Measurements from ENCODE around the gene SEL1L3.
"Not testable (repeated sequence)": the region's sequence is repeated elsewhere in the genome, so short reads cannot be mapped to it uniquely, and the experiment has no call there.

The SEL1L3 gene

DNA sequence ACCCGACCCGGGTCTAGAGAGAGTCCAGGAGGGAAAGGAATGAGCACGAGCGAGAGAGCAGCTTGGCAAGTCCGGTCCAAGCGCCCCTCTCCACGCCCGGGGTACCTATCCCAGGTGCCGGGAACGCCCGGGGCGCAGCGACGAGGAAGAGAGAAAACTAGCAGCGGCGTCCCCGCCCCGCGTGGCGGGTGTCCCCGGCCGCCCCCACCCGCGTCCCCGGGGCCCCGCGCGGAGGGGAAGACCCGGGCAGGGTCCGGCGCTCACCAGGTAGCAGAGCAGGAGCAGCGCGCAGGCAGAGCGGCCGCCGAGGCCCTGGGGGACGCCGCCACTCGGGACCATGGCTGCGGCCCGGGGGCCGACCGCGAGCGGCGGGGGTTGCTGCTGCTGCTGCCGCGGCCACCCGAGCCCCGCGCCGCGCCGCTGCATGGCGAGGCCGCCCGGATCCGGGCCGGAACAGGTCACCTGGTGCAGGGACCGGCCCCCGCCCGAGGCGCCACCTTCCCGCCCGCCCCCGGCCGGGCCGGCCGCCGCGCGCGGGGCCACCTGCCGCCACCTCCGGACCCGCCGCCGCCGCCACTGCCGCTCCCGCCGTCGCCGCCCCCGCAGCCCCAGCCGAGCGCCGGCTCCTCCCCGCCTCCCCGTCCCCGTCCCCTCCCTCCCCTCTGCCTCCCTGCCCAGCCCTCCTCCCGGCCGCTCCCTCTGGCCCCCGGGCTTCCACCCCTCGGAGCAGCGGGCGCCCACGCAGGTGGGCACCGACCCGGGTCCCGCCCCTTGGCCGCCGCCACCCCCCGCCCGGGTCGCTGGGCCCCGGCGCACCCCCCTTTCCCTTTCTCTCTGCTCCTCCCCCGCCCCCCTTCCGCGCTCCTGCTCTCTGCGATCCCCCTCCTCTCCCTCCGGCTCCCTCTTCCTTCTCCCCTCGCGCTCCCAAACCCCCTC is at the start of gene SEL1L3:
Gene SEL1L3 (minus strand): TSS at position 578 of the 936 bp plus-strand sequence. CDS start 152 bp downstream, at position 426.
- DNase-seq, result peak; percentile 56 to 72

DNA sequence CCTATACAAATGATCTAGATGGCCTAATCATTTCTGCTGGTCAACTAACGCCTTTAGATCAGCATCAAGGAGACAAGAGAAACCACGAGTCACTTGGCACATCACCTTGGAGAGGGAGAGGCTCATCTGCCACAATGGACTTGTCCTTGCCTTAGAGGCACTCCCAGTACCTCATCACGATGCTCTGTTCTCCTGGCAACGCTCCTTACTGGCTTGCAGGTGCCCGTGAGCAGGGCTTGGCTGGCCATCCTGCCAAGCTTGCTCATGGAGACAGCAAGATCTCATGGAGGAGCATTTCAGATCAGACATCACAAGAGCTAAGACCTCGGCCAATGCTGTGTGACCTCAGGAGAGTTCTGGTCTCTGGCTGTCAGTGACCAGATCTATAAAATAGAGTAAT is 48.6 kb upstream of the SEL1L3 start:
- DNase-seq, result no peak

DNA sequence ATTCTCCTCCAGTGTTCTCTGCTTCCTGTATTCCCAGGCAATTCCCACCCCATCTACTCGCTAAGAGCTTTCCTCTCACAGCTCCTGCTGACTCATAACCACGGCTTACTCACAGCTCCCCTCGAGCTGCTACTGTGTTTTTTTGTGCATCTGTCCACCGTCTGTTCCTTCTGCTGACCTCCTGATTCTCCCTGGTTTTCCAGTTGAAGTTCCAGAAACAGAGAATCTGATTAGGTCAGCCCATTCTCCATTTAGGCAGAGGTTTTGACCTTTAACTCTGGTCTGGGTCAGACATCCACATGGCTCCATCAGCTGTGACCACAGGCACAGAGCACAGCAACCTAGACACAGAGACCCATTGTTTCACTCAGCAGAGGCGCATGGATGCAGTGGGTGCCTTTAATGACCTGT is 45.7 kb upstream of the SEL1L3 start:
- no peak for DNase-seq

DNA sequence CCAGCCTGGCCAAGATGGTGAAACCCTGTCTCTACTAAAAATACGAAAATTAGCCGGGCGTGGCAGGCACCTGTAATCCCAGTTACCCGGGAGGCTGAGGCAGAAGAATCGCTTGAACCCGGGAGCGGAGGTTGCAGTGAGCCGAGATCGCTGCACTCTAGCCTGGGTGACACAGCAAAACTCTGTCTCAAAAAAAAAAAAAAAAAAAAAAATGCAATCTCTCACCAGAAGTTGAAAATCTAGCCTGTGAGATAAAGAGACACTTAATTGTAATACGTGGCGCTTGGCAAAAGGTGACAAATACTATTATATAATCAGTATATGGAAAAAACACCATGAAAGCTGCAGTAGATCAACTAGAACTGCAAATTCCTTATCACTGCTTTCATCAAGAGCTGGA is 43.3 kb upstream of the SEL1L3 start:
- DNase-seq, result not testable (repeated sequence)

DNA sequence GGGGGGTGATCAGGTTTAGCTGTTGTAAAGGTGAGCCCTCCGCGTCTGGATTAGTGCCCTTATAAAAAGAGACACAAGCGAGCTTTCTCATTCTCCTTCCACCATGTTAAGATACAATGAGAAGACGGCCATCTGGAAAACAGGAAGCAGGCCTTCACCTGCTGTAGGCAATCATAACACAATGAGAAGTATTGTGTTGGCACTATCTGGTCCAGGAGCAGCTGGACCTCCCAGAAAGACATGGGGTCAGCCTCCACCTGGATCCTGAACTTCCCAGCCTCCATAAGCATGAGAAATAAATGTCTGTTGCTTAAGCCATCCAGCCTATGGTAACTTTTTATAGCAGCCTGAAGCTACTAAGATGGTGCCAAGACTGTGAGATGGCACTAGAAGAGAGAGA is 42.6 kb upstream of the SEL1L3 start:
- DNase-seq, result no peak

DNA sequence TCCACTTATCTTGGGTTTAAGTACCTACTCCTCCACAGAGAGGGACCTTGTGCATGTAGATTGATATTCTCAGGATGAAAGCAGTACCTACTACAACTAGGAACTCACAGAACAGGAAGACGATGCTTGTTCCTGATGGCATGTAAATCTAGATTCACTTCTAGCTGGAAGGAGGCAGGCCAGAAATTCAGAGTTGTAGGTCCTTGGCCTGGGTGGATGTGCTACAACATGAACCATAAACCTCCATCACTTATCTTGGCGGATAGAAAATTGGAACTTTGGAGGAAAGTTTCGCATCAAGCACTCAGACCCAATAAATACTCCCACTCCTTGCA is 41.9 kb upstream of the SEL1L3 start:
- no peak for DNase-seq

DNA sequence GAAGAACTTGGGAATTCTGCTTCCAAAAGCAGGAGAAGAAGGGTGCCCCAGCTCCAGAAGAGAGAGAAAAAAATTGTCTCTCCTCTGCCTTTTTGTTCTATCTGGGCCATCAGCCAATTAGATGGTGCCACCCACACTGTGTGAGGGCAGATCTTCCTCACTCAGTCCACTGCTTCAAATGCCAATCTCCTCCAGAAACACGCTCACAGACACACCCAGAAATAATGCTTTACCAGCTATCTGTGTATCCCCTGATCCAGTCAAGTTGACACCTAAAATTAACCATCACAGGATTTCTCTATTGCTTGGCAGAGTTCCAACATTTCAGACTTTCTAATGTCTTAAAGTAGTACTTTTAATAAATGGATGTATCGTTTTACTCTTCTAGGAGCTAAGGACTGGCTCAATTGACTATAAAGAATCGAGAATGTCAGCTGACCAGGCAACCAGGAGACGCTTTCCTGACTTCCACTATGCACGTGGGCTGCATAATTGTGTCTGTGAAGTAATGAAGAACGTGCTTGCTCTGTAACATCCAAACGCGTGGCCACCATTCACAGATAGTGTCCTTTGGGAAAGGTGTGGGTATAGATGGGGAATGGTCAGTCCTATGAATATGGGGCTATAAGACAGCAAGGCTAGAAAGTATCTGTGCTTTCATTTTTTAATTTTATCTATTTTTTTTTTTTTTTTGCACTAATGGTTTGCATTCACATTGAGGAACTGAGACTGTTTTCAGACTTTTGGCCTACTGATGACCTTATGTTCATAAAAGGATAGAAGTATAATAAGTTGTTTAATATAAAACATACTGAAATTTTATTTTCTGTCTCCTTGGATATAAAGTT is 41.3 kb upstream of the SEL1L3 start:
- DNase-seq, result no peak

DNA sequence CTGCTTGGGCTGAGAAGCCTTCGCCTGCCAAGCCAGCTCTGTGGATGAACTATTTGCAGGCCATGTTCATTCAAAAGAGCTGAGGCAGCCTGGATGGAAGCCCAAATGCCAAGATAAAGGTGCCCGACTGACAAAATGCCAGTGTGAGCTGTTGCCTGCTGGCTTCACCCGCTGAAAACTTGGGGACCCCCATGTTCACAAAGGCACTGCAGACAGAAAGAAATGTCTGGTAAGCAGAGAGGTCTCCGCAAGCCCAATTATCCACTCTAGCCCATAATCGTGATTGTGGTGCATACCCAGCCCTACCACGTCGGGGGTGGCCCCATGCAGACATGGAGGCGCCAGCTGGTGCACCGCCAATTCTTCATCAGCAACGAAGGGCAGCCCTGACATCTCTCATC is 38.2 kb upstream of the SEL1L3 start:
- no peak for DNase-seq

DNA sequence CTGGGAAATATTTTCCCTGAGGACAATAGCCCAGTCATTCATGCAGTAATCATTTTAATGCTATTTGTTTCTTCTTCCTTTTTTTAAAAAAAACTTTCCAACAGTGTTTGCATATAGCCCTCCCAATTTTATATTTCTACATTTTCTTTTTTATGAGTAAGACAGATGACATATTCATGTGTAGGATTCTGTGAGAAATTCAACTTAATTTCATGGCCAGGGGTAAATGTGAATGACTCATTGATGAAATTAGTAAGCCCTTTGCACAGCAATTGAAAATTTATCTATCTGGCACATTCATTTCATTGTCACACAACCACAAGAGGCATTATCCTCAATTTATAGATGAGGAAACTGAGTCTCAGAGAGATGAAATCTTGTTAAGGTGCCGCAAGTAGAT is 37.5 kb upstream of the SEL1L3 start:
- no peak for DNase-seq

DNA sequence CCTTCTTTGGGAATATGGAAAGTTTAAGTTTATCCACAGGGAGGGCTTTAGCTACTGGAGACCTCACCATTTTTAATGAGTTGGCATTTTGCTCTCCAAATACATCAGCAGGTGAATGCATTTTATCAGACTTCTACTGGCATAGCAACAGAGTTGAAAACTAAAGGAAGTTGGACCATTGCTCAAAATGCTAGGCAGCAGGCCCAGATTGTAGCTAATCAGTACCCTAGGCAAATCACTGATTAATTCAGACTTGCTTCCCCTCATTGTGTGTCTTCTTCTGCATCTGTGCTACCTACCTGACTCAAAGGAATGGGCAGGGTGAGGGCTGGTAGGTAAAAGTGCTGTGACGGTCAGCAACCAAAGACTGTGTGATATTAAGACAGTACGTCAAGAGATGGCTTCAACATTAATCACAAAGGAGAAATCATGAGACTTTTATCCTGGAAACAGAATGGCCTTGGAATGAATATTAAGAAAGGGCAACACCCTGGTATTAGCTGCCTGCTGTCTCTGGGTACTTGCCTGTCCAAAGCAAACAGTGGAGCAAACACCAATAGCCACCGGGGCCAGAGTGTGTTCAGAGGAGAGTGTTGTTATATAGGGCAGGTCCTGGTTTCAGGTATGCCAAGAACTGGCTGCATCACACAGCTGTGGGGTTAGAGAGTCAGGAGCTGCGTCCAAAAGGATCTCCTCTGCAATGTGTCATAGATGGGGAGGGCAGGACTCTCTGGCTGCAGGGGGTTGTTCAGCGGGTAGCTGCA is 34.2 kb upstream of the SEL1L3 start:
- no peak for DNase-seq

DNA sequence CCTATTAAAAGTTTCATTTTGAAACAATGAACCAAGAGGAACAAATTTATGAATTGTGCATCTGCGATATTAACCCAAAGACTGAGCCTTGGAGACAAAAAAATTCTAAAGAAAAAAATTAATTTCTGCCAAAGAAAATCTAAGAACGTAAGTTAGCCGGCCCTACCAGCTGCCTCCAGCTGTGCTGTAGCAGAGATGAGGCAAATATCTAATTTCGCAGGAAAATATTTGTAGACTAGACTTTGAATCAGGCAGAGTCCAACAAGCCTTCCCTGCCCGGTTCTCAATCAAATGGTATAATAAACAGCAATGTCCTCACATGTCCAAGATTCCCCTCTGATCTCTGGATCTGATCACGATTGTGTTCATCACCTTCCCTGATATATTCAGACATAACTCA is 30.0 kb upstream of the SEL1L3 start:
- no peak for DNase-seq

DNA sequence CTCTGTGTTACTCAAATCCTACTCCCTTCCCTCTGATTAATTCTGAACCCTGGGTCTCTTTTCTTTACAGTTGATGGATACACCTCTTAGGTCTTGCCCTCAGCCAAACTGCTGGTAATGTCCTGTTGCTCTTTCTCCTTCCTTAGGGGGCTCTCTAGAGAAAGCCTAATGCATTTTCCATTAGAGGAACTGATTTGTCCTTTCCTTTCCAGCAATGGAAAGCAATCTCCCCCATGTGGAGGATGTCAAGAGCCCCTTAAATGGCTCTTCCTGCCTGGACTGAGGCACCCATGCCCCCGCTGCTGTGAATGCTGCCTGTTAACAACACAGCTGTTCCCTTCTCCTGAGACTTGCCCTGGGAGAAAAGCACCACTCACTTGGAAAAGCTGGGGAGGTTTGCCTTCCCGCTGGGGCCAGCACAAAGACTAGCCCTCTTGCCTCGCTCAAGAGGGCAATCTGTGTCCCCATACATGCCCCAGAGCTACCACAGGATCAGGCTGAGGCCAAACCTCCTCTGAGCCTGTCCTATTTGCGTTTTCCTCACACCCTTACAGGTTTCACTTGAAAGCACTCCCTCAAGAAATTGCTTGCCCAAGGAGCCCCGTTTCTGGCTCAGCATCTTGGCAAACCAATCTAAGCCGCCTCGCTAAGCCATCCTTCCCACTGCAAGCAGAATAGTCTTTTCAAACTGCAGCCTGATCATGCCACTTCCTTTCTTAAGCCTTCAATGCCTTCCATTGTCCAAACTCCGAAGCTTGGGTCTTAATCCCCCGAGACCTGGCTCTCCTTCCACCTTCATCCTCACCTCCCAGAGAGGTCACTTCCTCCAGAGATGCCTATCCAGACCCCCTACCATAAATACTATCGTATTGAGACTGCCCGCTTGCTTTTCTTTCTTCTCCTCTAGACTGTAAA is 28.0 kb upstream of the SEL1L3 start:
- no peak for DNase-seq

DNA sequence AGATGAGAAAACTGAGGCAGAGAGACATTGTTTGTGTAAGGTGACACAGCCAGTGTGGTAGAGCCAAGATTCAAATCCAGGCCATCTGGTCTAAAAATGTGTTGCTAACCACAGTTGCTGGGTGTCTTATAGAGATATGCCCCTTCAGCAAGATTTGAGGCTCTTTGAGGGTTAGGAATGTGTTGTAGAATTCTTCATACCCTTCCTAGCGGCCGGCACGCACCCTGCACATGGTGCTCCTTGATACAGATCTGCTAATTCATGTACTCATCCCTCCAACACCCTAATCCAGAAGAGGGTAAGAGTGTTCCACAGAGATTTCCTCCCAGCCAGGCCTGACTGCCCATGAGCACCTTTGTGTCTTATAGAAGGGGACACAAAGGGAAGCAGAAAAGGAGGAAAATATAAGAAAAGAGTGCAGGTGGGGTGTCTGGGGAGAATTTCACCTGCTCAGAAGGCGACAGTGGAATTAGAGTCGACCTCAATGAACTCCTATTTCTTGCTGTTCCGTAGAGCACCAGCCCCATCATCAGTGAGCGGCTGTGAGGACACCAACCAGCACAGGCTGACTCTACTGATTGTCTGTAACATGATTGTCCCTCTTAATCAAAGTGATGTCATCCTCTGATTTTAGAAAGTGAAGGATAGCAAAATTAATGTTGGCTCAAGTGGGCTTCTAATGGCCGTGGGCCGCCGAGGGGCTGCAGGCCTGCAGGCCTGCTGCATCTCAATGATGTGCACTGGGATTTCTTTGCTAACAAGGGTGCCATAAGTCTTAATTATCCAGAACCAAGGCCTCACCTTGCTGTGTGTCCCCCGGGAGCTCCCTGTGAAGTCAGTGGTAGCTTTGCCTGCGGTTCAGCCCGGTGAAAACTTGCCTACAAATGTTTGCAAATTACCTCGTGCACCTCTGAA is 27.1 kb upstream of the SEL1L3 start:
- no peak for DNase-seq

DNA sequence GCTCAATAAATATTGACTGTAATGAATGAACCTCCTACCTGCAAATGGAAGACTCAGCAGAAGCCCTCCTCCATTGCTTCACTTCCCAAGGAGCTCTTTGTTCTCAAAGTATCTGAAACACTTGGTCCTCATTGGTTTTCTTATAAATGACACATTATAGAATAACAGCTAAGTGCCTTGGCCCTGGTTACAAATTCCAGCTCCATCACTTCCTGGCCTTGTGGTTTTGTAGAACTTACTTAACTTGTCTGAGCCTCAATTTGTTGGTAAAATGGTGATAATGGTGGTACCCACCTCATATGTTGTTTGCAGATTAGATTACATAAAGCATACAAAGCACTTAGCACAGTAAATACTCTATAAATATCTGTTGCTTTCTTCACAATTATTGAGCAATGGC is 26.0 kb upstream of the SEL1L3 start:
- no peak for DNase-seq

DNA sequence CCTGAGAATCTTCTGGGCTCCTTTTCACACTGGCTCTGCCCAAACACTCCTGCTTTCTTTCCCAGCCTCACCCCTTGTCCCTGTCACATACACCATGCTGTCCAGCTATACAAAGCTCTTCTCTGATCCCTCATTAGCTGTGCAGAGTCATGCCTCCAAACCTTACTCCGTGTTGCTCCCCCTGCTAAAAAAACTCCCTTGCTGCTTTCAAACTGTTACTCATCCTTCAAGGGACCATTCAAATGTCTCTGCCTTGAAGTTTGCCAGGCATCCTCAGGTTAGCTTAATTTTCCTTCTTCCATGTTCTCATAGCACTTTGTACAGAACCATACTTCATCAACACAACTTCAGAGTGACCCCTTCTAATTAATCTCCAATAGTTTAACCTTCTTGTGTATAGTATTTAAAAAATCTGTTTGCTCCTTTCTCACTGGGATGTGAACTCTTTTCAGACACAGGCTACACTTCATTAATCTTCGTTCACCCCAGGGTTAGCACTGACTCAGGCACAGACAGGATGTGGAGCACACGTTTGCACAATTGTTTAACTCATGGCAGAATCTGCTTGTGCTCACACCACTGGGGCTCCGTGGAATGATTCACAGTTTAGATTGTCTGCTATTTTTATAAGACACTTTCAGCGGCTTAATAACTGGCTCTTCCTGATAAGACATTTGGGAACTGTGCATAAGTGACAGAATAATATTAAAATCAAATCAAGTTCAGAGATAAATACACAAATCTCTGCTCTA is 21.4 kb upstream of the SEL1L3 start:
- DNase-seq, result no peak

DNA sequence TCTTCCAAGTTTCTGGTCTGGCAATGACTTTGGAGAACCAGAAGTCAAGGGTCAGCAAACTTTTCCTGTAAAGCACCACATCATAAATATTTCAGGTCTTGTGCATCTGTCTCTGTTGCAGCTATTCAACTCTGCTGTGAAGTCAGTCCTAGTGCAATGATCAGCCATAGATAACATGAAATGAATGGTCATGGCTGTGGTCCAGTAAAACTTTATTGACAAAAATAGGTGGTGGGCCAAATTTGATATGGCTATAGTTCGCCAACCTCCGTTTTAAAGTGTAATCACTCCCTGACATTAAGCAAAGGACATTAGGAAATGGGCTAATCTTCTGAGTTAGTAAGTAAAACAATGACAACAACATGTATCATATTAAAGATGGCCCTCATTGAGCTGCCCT is 20.8 kb upstream of the SEL1L3 start:
- DNase-seq, result no peak

DNA sequence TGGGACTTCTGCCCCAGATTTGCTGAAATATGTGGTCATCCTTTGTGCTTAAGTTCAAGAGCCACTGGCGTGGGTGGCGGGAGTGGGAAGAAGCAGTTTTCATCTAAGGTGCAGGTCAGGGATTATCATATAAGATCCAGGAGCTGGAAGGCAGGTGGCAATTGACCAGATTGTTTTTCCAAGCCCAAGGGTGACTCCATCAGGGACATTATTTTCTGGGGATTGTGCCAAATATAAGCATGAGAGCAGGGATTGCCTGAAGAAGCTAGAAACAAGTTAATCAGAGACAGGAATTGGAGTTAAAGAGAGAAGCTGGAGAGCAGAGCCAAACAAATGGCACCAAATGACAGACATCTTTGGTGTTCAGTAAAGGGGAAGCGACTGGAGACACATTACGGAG is 19.4 kb upstream of the SEL1L3 start:
- DNase-seq, result no peak

DNA sequence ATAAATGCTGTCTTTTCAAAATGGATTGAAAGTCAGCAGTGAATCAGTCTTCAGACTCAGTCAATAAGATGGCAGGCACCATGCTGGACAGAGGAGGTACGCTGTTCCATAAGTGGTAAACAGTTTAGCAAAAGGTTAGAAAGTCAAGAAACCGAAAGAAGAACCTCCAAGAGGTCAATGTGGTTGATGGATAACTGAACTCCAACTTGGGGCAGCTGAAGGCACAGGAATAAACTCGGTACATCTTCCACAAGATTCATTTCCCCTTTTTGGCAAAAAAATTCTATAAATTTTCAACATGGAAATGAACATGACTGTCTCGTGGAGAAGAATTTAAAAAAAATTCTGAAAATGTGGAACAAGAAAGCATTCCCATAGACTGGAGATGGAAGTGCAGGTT is 18.4 kb upstream of the SEL1L3 start:
- DNase-seq, result no peak

DNA sequence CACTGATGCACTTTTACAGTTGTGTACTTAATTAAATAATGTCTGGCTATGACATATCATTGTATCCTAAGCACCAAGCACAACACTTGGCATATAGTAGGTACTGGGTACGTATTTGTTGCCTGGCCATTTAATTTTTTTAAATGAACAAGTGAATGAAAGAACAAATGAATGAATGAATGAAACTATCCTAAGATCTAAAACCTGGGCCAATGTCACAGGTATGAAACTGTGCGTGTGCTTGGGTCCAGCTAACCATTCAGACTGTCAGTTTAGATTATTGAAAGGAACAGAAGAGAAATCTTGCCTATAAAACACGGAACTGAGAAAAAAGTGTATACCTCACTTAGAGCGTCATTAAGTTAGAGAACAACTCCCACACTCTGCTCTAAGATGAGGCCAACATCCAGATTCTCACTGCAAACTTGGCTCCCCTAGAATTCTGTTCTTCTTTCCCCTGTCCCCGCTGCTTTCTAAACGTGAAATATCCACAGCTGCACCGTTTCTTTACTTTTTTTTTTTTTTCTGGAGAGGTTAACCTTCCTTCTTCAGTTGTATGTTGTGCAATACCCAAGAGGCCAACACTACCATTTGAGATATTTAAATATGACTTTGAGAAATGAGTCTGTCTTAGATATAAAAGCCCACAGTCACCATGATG is 17.3 kb upstream of the SEL1L3 start:
- no peak for DNase-seq

DNA sequence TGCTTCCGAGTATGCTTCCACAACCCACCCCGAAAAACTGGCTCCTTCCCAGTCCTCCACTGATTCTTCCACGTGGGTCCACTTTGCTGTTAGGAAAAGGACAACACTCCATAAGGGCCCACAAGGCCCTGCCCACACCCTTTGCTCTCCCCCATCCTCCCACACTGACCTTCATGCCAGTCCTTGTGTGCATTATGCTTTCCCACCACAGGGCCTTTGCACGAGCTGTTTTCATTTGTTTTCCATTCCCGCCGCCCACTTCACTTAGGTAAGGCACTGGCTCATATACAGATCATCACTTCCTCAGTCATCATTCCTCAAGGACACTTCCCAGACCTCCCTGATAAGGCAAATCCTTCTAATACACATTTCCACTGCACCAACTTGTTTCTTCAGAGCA is 16.8 kb upstream of the SEL1L3 start:
- no peak for DNase-seq

Data from activated T-cell treated with anti-CD3 and anti-CD28 coated beads, Interleukin-2, amount 50 U/mL, for 48 hours (primary cell).